NK-92 treated with Interleukin-12 subunit alpha and Interleukin-12 subunit beta, amount 100 ng/mL, for 24 hours (cell line): Measurements from ENCODE around the gene IGF2BP2.
"Not testable (repeated sequence)": the region's sequence is repeated elsewhere in the genome, so short reads cannot be mapped to it uniquely, and the experiment has no call there.

Experiments
- DNase-seq: peaks from one replicate; lab custom pipeline; 2025; lab: John Stamatoyannopoulos, UW

The IGF2BP2 gene

DNA sequence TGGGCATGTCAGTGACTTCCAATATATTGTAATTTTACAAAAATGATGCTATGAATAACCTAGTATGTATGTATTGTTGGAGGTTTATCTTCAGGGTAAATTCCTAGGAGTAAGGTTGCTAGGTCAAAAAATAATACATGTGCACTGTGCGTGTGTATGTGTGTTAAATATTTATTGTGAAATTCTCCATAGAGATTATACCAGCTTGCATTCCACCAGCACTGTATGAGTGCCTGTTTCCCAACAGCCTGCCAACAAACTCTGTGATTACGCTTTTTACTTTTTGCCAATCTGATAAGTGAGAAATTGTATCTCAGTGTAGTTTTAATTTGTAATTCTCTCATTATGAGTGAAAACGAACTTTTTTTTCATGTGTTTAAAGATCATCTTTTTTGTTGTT lies 12.6 kb upstream of the IGF2BP2 start:
- no peak for DNase-seq

DNA sequence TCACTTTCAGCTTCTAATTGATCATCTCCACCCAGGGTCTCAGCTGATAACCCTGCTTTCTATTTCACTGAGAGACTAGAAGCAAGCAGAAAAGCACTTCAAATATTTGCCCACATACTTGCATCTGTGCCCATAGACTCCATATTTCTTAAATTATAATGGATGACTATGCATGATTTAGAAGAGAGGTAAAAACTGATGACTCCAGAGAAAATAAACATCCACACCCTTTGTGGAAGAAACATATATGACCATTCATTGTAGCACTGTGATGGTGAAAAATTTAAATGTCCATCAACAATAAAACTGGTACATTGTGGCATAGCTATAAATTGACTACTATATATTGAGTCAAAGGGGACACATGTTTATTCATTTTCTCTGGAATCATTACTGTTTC lies 7.1 kb upstream of the IGF2BP2 start:
- no peak for DNase-seq

DNA sequence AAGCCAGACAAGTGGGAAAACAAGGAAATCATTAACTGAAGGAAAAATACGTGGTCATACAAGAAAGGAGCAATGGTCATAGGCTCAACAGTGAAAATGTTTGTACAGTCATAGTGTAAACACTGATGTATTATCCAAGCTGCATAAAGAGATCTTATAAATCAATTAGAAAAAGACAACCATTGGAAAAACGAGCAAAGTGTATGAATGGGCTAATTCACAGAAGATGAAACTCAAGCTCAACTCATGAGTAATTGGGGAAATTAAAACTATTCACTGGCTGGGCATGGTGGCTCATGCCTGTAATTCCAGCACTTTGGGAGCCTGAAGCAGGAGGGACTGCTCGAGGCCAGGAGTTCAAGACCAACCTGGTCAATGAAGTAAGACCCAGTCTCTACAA lies 6.4 kb upstream of the IGF2BP2 start:
- DNase-seq: no peak

DNA sequence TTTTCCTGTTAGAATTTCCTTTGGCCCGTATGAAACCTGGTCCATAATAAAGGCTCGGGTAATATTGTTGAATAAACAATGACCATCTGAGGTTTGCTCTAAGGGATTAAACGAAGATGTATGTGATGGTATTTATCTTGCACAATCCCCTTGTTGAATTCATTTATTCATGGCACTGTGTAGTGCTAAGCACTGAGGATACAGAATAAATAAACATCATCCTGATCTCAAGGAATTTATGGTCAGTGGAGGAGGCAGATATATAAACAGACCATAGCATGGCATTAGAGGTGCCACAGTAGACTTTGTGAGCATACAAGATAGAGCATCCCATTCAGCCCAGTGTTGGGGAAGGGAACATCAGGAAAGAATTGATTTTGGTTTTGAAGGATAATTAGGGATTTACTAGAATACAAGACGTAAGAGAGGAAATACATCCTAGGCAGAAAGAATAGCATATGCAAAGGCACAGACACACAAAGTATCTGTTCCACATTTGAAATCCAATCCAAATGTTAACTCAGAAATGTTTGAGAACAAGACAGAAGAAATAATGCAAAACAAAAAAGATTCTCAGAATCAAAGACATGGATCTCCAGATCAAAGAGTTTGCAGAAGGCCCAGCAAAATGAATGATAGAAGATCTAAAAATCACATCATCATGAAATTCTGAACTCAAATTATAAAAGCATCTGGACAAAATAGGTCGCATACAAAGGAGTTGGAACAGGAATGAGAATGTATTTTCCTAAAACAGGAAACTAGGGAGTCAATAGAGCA lies 5.4 kb upstream of the IGF2BP2 start:
- DNase-seq: no peak

DNA sequence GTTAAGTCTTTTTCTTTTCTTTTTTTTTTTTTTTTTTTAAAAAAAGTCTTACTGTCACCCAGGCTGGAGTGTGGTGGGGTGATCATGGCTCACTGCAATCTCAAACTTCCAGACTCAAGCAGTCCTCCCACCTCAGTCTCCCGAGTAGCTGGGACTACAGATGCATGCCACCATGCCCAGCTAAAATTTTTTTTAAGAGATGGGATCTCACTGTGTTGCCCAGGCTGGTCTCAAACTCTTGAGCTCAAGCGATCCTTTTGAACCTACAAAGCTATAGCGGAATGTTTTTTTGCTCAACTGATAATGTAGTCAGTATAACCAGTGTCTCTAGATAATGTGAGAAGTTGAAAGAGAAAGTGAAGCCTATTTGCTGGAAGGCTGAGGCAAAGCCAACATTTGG lies 3.9 kb upstream of the IGF2BP2 start:
- no peak for DNase-seq

DNA sequence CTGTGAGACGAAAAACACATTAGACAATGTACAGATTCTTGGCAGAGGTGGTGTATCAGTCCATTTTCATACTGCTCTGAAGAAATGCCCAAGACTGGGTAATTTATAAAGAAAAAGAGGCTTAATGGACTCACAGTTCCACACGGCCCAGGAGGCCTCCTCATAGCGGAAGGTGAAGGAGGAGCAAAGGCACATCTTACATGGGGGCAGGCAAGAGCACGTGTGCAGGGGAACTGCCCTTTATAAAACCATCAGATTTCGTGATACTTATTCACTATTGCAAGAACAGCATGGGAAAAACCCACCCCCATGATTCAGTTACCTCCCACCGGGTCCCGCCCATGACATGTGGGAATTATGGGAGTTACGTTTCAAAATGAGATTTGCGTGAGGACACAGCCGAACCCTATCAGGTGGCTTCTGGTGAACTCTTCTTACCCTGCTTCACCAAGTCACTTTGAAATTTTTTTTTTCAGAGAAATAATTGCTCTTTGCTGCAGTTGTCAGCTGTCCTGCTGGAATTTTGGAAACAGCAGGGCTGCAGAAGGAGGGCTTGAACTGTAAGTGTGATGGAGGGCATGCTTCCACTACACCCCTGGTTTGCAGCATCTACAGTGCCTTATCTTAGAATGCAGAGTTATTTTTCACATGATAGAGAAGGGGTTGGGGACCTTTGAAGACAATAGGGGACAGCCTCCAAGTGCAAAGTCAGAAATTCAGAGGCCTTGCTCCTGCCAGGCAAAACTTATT lies 2.9 kb upstream of the IGF2BP2 start:
- DNase-seq: no peak

DNA sequence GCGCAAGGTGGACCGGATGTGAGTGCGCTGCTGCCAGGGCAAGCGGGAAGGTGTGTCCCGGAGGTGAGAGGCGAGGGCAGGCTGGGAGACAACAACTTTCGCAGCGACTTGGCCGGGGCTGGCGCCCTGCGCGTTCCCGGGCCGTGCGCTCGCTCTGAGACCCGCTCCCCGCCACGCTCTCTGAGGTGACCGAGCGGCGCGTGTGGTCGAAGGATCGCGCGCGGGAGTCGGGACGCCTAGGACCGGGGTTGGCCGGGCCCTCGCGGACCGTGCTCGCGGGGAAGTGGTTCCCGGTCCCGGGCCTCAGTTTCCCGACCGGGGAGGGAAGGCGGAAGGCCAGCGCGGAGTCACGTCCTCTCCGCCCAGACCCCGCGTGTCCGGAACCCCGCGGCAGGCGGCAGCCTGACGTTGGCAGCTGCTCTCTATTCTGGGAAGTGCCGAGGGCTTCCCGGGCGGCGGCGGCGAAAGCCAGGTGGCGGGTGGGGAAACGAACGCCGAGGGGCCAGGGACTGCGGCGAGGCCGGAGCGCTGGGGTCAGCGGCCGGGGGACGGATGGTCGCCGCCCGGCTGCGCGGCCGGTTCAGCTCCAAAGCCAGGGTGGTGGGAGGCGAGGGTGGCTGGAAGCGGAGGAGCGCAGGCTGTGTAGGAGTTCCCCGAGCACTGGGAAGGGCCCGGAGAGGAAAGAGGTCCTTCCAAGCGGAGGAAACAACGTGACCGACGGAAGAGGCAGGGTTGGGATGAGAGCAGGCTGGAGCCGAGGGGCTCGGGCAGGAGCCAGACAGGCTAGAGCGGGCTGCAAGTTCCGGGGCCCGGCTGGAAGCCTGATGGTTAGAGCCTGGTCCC lies 1.0 kb upstream of the IGF2BP2 start:
- DNase-seq: no peak

DNA sequence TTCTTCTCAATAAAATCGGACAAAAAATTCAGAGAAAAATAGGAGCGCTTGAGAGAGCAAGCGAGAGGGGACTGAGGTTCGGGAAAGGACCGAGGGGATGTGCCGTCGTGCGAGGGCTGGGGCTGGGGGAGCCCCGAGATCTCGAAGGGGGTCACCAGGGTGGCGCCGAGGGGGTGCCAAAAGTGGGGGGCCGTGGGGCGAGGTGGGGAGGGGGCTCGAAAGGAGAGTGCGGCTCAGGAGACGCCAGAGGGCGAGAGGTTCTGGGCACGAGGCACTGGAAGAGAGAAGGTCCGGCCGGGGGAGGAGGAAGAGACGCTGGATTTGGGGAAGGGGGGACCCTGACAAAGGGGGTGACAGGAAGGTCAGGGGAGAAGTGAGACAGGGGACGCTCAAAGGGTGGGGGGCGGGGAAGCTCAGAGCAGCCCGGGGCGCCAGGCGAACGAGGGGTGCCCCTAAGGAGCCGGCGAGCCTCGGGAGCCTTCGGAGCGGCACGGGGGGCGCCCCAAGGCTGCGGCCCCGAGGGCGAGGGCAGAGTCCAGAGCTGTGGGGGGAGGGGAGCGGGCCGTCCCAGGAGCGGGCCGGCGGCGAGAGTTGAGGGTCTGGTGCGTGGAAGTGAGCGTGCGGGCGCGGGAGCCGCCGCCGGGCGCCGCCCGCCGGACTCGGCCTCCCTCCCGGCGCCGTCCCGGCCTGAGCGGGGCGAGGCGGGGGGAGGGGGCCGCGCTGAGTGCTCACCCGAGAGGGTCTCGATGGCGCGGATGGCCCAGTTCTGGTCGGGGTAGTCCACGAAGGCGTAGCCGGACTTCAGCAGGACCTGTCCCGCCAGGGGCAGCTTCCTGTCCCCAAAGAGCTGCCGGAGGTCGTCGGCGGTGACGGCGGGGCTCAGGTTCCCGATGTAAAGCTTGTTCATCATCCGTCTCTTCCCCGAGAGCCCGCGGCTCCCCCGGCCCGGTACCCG lies 514 bp downstream of the IGF2BP2 start:
- DNase-seq: no peak

DNA sequence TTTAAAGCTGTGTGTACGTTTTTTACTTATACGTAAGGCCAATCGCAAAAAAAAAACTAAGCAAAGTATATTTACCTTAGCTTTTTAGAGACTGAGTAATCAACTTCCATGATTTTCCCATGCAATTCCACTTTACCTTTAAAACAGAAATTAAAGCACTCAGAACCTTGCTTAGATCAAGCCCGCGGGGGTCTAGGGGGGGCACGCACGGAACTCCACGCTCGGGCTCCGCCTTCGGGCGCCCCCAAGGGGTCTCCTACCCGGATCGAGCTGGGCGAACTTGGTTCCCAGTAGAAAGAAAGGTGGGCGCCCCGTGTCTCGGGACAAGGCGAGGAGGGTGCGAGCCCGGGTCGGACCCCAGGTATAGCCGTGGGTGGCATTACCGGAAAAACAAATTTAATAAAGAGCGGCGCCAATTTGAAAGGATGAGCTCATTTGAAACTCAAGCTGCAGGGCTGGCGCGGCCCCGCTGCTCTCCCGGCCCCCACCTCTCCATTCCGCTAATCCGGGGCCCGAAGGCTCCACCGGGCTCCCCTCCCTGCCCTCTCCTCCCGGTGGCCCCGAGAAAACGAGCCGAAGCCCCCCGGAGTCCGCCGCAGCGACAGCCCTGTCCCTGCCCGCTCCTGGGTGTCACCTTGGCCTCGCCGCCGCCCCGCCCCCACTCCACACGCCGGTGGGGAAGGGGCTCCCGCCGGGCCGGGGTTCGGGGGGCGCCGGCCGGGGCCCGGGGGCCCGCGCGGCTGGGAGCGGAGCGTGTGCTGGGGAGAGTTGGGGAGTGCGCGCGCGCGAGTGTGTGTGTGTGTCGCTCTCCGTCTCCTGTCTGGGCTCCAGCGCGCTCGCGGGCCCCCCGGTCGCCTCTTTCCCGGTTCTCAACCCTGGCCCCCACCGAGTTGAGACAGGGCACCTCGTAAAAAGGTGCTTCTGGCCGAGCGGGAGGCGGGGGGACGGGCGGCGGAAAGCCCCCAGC lies 1.5 kb downstream of the IGF2BP2 start:
- DNase-seq: no peak

DNA sequence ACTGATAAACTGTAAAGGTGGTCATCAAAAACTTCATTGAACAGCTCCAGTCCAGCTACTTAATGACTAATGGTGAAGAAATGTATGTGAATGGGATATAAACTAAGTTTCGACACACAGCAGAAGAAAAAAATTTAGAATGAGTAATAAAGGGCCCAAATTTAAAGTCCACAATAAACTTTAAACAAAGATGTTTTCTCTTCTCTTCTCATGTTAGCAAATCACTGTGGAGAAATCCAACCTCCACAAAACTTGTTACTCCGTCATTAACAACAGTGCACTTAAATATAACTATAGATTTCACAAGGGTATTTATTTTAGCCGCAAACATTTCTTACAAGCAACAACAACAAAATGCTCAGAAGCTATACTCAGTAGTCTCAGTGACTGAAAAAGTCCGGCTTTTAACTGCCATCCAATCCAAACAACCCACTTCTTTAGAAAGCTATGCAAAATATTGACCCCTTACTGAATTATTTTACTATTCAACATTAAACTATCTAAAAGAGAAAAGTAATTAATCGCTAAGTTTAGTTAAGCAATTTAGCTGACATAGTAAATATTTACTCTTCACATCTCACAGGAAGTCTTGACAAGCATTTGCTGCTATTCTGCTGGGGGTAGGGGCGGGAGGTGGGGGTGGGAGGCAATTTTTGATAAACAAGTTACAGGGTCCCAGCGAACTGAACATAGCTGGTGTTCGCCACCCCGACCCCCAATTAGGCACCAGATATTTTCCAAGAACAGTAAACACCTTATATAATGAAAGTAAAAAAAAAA lies 2.4 kb downstream of the IGF2BP2 start:
- DNase-seq: no peak

DNA sequence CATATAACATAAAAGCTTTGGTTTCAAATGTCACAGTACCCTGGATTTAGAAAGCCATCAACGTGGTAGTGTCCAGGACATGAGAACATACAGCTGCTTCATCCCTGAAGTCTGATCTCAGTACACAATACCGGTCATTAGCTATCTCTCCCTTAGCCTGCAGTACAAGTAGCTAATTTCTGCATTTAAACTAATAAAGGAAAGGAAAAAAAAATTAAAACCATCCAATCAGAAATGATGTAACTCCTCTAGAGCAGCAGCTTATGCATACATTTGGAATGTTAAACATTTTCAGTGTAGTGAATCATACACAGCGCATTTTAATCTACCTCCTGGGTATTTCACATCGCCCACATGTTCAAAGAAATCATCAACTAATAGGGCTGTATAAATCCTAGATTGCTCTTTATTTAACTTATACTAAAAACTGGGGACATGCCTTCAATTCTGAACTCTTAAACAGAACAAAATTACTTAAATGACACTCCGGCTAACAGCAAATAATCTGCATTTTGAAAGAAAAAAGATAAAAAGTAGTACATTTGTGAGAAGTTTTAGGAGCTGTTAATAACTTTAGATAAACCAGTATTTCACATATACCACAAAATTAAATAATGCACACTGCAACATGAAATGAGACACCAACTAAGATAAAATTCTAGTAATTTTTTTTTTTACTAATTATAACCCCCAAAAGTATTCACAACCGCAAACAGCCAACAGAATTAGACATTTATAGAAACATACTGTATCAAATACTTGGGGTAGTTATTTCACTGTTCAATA lies 3.7 kb downstream of the IGF2BP2 start:
- no peak for DNase-seq

DNA sequence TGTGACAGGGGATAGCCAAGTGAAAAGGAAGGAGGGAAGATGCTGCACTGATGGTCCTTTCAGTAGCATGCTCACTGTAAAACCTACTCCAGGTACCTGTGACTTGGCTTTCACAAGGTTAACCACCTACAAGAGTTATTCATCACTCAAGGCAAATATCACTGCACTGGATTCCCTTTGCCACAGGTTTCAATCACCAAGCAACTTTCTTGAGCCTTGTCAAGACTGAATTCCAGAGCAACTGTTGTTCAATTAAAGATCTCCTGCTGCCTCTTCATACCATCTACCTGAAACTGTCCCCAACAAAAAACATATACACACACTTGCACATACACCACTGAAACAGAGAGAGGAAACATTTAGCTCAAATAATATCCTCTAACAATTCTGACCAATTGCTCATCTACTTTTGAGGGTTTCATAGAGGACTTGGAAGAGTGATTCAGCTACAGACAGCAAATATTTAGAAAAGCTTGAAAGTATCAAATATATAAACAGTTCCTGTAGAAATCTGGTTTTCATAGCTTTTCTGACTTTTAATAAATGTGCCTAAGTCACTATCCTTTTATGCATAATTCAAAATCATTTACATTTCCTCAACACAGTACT lies 6.5 kb downstream of the IGF2BP2 start:
- DNase-seq: no peak

DNA sequence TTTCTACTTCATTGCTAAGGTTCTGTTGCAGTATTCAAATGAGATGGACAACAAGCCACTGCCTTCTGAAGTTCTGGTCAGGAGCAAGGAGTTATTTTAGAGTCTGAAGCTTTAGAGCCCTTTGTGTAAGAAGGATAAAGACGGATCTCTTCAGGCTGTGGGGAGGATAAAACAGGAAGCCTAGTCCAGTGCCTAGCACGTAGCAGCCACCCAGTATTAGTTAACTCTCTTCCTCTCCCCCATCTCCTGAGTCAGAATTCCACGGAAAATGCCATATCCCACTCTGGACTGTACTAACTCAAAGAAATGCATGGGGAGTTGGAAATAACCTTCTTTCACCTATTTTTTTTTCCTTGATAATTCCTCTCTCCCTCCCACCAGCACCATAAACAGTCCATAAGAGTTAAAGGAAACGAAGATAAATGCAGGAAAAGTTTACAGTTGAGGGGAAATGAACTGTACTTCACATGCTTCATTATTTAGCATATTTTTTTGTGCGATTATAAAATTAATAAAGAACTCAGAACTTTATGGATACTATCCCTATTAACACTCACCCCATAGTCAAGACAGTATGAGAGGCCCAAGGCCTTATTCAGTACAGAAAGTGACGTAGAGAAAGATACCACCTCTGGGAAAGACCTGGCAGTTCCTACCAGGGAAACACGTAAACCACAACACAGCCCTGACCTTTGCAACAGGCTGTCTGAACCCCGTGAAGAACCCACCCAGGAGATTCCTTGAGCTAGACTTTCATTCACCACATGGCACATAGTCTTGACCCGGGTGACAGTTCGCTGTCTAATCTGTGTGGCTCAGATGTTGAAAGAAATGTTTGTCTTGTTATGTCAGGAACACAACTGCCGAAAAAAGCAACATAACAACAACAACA lies 9.2 kb downstream of the IGF2BP2 start:
- DNase-seq: no peak

DNA sequence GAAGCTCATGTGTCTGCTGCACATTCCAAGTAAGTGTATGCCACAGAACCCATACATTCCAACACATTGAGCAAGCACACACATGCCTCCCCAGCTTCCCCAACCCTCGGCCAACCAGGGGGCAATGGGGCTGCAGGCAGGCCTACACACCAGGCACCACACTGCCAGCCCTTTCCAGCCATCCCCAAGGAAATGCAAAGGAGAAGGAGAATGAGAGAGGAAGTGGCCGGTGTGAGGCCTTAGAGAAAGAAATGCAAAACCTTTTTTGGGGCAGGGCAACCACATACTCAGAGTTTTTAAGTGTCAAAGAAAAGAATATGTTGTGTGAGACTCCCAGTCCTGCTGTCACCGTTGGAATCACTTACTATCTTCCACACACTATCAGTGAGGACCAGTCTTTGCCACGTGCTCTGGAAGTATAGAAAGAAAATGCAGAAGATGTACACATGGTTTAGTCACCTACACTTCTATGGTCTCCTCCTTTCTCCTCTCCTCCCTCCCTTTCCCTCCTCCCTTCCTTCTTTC lies 11.1 kb downstream of the IGF2BP2 start:
- DNase-seq: no peak

DNA sequence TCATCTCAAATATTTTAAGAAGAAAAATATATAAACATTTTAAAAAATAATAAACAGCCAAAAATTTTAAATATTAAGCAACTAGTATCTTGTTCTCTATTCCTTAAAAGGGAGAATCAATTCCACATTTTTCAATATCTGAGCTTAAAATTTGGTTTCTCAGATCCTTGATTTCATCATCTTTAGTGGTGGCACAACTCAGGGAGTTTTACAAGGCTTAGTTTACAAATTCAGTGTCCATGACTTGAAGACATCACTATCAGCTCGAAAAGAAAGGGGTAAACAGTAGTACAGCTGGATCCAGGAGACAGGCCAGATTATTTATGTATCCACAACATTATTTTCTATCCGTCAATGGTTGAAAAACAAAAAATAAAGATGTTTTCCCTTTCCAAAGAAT lies 11.6 kb downstream of the IGF2BP2 start:
- no peak for DNase-seq

DNA sequence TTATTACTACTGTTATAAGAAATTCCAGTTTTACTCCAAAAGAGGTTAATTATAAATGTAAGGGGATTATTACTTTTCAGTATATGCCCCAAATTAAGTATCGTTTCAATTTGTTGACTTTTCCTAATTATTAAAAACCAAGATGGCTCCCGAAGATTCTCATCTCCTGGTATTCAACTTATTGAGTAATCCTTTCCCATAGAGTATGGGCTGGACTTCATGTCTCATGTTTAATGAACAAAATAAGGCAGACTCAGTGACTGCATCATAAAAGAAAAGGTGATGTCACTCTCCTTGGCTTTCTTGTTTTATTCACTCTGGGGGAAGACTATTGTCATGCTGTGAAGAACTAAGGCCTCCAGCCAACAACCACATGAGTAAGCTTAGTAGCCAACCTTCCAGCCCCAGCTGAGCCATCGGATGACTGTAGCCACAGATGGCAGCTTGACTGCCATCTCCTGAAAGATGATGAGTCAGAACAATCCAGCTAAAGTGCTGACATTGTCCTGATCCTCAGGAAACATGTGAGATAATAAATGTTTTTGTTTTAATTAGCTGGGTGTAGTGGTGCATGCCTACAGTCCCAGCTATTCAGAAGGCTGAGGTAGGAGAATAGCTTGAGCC lies 17.3 kb downstream of the IGF2BP2 start:
- DNase-seq: no peak

DNA sequence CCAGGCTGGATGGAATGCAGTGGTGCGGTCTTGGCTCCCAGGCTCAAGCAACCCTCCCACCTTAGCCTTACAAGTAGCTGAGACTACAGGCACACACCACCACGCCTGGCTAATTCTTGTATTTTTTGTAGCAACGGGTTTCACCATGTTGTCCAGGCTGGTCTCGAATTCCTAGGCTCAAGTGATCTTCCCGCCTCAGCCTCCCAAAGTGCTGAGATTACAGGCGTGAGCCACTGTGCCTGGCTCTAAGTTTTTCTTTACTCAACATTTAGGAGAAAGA lies 26.1 kb downstream of the IGF2BP2 start:
- not testable (repeated sequence) for DNase-seq
